Activated CD4-positive, alpha-beta memory T cell treated with anti-CD3 and anti-CD28 coated beads for 36 hours (primary cell): Measurements from ENCODE around the gene RNU5D-1. TPM values are rescaled to one million over a fixed set of nuclear protein-coding genes. Genes with fewer than 3 reads are reported as not detected.
A peak's percentile ranks its signal among the peaks of the same experiment; 100 is the strongest.

Source experiments
- CTCF ChIA-PET: fragments of 350-600 bp; sonication (Branson Sonifier 250); formaldehyde crosslinking; loops from one replicate; lab custom pipeline; 2021; ENCODE audit warnings: antibody characterized with exemption, inconsistent platforms; lab: Charles Lee
- POLR2A ChIA-PET: fragments of 350-600 bp; sonication (Branson Sonifier 250); formaldehyde crosslinking; loops from one replicate; lab custom pipeline; 2021; ENCODE audit warnings: antibody characterized with exemption; lab: Charles Lee
- DNase-seq: peaks from one replicate; pipeline ENCODE4 v3.0.0-alpha.2; 2020
- H3K27ac Mint-ChIP-seq: one replicate; pipeline ENCODE4 v1.8.0; 2021; ENCODE audit warnings: mixed read lengths
- H3K27me3 Mint-ChIP-seq: one replicate; pipeline ENCODE4 v1.8.0; 2021; ENCODE audit warnings: mixed read lengths
- H3K36me3 Mint-ChIP-seq: one replicate; pipeline ENCODE4 v1.8.0; 2021; ENCODE audit warnings: mixed read lengths
- H3K4me1 Mint-ChIP-seq: one replicate; pipeline ENCODE4 v1.8.0; 2021; ENCODE audit warnings: low read depth, mixed read lengths
- H3K4me3 Mint-ChIP-seq: one replicate; pipeline ENCODE4 v1.8.0; 2021; ENCODE audit warnings: mild to moderate bottlenecking, mixed read lengths
- H3K9me3 Mint-ChIP-seq: one replicate; pipeline ENCODE4 v1.8.0; 2021; ENCODE audit warnings: mixed read lengths
- intact Hi-C: fragments of 100-400 bp; cut with micrococcal nuclease; formaldehyde crosslinking; loops from one replicate; pipeline ENCODE4 v1.15.1; 2023
- total RNA-seq, 2 experiments: library from RNA; stranded (reverse); gene quantifications; one replicate each; pipeline ENCODE4 v1.2.3, GENCODE V29; 2021

RNU5D-1 gene
- total RNA-seq, 2 experiments from 2014 or later: not detected

DNA sequence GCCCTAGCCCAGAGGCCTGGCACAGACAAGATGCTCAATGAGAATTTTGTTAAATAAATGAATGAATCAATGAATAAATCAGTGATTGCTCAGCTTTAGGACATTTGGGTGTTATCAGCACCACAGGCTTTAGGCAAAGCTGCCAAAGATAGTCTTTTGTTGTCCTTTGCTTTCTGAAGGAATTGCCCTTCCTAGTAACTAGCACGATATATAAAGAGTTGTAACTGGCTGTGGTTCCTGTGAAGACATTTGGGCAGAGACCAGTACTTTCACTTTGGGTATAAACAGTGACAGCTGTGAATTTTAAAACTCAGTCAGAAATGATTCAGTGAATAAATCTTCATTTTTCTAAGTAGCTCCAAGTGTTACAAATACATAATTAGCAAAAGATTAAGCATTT is 13.3 kb downstream of the RNU5D-1 start:
- no peak for DNase-seq
- intact Hi-C loops: loop anchor here (5.0 kb wide), 1 partner anchor 45 kb away; the partner anchor contains the start of genes ARMH1 and TMEM53
- ChIA-PET POLR2A (interaction anchor here (1.3 to 7.7 kb wide), 3 partner anchors 14 to 102 kb away, joined by 4 to 461 read pairs (median 7); partner anchors contain the start of gene RNU5D-1), CTCF (interaction anchor here (1.1 to 6.1 kb wide), 6 partner anchors 8 to 293 kb away, joined by 3 to 65 read pairs (median 4); partner anchors contain the start of genes ARMH1, HECTD3, RNU5D-1 and TMEM53)
- H3K27me3 Mint-ChIP-seq: peaks cover 4% of the 10 kb centered on the region
- H3K9me3 Mint-ChIP-seq: peaks cover 3% of the 10 kb centered on the region
- H3K36me3 Mint-ChIP-seq: peaks cover 3% of the 10 kb centered on the region
- peaks cover 68% of the 10 kb centered on the region for H3K4me1 Mint-ChIP-seq
- no peak overlapping the region for H3K4me3 Mint-ChIP-seq
- H3K27ac Mint-ChIP-seq: peak overlapping the region; percentile 18

DNA sequence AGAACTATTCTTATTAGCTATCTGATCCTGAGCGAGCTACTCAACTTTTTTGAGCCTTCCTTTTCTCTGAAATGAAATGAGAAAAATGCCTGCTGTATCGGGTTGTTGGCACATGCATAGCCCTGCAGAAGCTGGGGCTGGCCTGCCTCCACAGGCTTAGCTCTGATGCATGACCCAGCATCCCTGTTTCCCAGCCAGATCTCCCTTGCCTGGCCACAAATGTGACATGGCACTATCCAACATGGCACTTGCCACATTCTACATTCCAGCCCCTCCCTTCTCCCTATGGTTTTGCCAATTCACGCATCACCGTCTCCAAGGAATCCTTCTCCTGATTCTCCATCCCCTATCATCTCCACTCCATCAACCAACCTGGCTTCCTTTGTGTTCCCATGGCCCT is 13.8 kb downstream of the RNU5D-1 start:
- ChIA-PET POLR2A (interaction anchor here (1.3 to 7.7 kb wide), 2 partner anchors 15 to 23 kb away, joined by 4 to 461 read pairs; partner anchors contain the start of gene RNU5D-1), CTCF (interaction anchor here (0.7 to 6.1 kb wide), 7 partner anchors 8 to 96 kb away, joined by 3 to 65 read pairs (median 5); partner anchors contain the start of genes ARMH1, RNU5D-1 and TMEM53)
- H3K36me3 Mint-ChIP-seq: peaks cover 3% of the 10 kb centered on the region
- no peak overlapping the region for H3K4me3 Mint-ChIP-seq
- H3K4me1 Mint-ChIP-seq: peaks cover 67% of the 10 kb centered on the region
- no peak for DNase-seq
- H3K27ac Mint-ChIP-seq: no peak overlapping the region
- intact Hi-C loops: loop anchor here (5.0 kb wide), 1 partner anchor 45 kb away; the partner anchor contains the start of genes ARMH1 and TMEM53
- peaks cover 4% of the 10 kb centered on the region for H3K27me3 Mint-ChIP-seq
- H3K9me3 Mint-ChIP-seq: peaks cover 3% of the 10 kb centered on the region

DNA sequence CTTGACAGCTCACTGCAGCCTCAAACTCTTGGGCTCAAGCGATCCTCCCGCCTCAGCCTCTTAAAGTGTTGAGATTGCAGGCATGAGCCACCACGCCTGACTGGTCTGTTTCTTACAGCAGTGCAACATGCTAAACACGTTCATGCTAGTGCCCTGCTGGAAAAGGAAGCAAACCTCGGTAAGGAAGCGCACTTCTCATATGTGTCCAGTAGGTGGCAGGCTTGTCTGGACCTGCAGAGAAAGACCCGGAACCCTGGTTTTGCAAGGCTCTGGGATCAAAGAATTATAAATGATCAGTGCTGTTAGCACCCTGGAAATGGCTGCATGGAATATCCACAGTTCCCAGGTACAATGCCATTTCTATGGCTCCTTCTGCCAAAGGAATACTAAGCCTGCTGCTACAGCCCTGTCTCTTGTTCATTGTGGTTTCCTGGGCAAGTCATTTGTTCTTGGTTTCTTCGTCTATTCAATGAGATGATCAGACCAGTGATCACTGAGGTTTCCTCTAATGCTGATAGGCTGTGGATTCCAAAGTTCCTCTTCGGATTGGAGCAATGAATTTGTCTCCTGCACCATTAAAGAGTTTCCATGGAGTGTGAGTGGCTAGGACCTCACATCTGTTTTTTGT is 15.9 kb downstream of the RNU5D-1 start:
- Mint-ChIP-seq H3K27me3 (no peaks in the 10 kb centered on the region), H3K36me3 (no peaks in the 10 kb centered on the region), H3K9me3 (no peaks in the 10 kb centered on the region), H3K4me1 (peaks cover 46% of the 10 kb centered on the region), H3K4me3 (peak overlapping the region; percentile 37), H3K27ac (no peak overlapping the region)
- ChIA-PET CTCF (interaction anchor here (0.6 to 2.9 kb wide), 10 partner anchors 9 to 969 kb away, joined by 3 to 9 read pairs (median 4); partner anchors contain the start of gene RNU5D-1), POLR2A (interaction anchor here (1.0 to 1.2 kb wide), 2 partner anchors 15 to 106 kb away, joined by 3 read pairs; no protein-coding TSS in a partner anchor)
- intact Hi-C loops: loop anchor here (2.0 to 5.0 kb wide), 2 partner anchors 16 to 43 kb away; partner anchors contain the start of genes ARMH1, RNU5D-1 and TMEM53
- peak; percentile 78 for DNase-seq

GRCh38 chr1:44714532-44714931 is 16.4 kb downstream of the RNU5D-1 start:
- peaks cover 43% of the 10 kb centered on the region for H3K4me1 Mint-ChIP-seq
- DNase-seq: no peak
- H3K27ac Mint-ChIP-seq: no peak overlapping the region
- no peaks in the 10 kb centered on the region for H3K36me3 Mint-ChIP-seq
- ChIA-PET POLR2A (interaction anchor here (0.6 to 1.2 kb wide), 3 partner anchors 16 to 204 kb away, joined by 3 read pairs; no protein-coding TSS in a partner anchor), CTCF (interaction anchor here (0.6 to 2.9 kb wide), 10 partner anchors 10 to 970 kb away, joined by 3 to 9 read pairs (median 3); no protein-coding TSS in a partner anchor)
- no peaks in the 10 kb centered on the region for H3K27me3 Mint-ChIP-seq
- H3K4me3 Mint-ChIP-seq: no peak overlapping the region
- H3K9me3 Mint-ChIP-seq: no peaks in the 10 kb centered on the region
- intact Hi-C loops: loop anchor here (2.0 kb wide), 1 partner anchor 16 kb away; the partner anchor contains the start of gene RNU5D-1

GRCh38 chr1:44713321-44713781 is 17.6 kb downstream of the RNU5D-1 start:
- no peaks in the 10 kb centered on the region for H3K27me3 Mint-ChIP-seq
- no peaks in the 10 kb centered on the region for H3K36me3 Mint-ChIP-seq
- H3K4me1 Mint-ChIP-seq: peaks cover 39% of the 10 kb centered on the region
- no peaks in the 10 kb centered on the region for H3K9me3 Mint-ChIP-seq
- ChIA-PET POLR2A (interaction anchor here (0.9 to 1.7 kb wide), 2 partner anchors 8 to 106 kb away, joined by 4 to 12 read pairs; no protein-coding TSS in a partner anchor), CTCF (interaction anchor here (1.5 kb wide), 1 partner anchor 14 kb away, joined by 7 read pairs; no protein-coding TSS in a partner anchor)
- intact Hi-C loops: no loop called here
- DNase-seq: no peak
- H3K27ac Mint-ChIP-seq: no peak overlapping the region
- no peak overlapping the region for H3K4me3 Mint-ChIP-seq

DNA sequence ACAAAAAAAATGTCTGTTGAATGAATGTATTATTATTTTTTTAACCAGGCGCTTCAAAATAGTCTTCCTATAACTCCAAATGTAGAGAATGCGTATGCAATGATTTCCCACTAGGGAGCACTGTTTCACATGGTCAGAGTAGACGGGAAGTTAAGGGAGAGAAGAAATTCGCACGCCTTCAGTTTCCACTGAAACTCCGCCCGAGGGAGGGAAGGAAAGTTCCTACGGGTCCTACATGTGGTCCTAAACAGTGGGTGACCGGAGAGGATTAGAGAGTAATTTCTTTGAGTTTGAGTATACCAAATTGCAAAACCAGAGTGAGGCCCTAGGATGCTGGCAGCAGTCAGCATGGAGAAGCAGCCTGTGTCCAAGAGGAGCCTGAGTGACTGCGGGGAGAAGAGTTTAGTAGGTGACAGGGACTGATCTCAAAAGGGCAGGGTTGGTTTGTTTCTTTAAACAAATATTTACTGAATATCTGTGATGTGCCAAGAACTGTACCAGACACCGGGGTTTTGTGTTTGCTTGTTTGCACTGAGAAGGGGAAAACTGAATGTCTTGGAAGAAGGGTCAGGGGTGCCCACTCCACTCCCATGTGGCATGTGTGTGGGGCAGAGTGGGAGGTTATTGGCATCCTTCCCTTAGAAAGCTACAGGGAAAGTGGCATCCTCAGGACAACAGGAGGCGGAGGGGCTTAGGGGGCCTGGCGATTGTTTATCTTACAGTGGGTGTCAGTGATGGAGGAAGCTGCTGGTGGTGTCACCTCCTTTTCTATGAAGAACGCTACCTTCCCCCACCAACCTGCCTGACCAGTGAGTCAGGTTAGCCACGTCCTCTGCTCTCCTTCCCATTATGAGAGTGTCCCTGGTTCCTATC is 22.8 kb downstream of the RNU5D-1 start:
- ChIA-PET POLR2A (no interaction called here), CTCF (interaction anchor here (0.7 to 1.9 kb wide), 5 partner anchors 9 to 56 kb away, joined by 3 to 6 read pairs (median 4); no protein-coding TSS in a partner anchor)
- DNase-seq: peak; percentile 39

DNA sequence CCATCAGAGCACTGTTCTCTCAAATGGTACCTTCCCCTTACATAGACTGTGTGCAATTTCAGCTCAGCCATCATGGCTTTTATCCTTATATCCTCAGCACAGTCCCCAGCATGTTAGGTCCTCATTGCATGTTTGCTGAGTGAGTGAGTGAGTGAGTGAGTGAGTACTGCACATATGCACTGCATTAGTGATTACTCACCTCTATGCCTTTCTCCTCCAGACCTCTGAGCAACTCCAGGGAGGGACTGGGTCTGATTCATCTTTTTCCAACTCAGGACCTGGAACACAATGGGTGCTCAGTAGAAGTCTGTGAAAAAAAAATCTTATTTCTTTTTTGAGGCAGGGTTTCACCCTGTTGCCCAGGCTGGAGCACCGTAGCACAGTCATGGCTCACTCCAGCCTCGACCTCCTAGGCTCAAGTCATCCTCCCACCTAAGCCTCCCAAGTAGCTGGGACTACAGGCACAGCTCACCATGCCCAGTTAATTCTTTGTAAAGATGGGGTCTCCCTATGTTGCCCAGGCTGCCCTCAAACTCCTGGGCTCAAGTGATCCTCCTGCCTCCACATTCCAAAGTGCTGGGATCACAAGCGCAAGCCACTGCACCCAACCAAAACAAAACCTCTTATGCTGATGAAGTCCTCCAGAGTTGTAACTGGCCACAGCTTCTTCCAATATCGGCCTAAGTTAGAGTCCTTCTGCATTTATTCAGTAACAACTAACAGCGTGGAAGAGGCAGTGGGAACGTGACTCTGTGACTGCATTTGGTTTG is 23.7 kb downstream of the RNU5D-1 start:
- Mint-ChIP-seq H3K27me3 (no peaks in the 10 kb centered on the region), H3K36me3 (no peaks in the 10 kb centered on the region), H3K4me3 (no peak overlapping the region), H3K9me3 (no peaks in the 10 kb centered on the region), H3K4me1 (peaks cover 15% of the 10 kb centered on the region), H3K27ac (no peak overlapping the region)
- intact Hi-C loops: no loop called here
- ChIA-PET POLR2A (interaction anchor here (0.8 kb wide), 1 partner anchor 23 kb away, joined by 3 read pairs; no protein-coding TSS in a partner anchor), CTCF (interaction anchor here (0.6 to 2.1 kb wide), 3 partner anchors 10 to 76 kb away, joined by 3 to 6 read pairs (median 4); no protein-coding TSS in a partner anchor)
- no peak for DNase-seq

More for the DNA sequence above, 22.8 kb downstream of the RNU5D-1 start:
- Mint-ChIP-seq H3K9me3 (no peaks in the 10 kb centered on the region), H3K27me3 (no peaks in the 10 kb centered on the region), H3K27ac (peak overlapping the region; percentile 1), H3K4me3 (peak overlapping the region; percentile 23), H3K4me1 (peaks cover 15% of the 10 kb centered on the region), H3K36me3 (no peaks in the 10 kb centered on the region)
- intact Hi-C loops: no loop called here

- ChIA-PET POLR2A (interaction anchor here (1.1 kb wide), 1 partner anchor 16 kb away, joined by 3 read pairs; no protein-coding TSS in a partner anchor), CTCF (interaction anchor here (0.9 to 2.1 kb wide), 2 partner anchors 10 to 54 kb away, joined by 4 read pairs; no protein-coding TSS in a partner anchor)
- Mint-ChIP-seq H3K9me3 (no peaks in the 10 kb centered on the region), H3K27me3 (no peaks in the 10 kb centered on the region), H3K4me3 (no peak overlapping the region), H3K36me3 (no peaks in the 10 kb centered on the region), H3K4me1 (peaks cover 15% of the 10 kb centered on the region), H3K27ac (no peak overlapping the region)
- no peak for DNase-seq
- intact Hi-C loops: no loop called here
Observed at GRCh38 chr1:44705938-44706337, 25.0 kb downstream of the RNU5D-1 start.

DNA sequence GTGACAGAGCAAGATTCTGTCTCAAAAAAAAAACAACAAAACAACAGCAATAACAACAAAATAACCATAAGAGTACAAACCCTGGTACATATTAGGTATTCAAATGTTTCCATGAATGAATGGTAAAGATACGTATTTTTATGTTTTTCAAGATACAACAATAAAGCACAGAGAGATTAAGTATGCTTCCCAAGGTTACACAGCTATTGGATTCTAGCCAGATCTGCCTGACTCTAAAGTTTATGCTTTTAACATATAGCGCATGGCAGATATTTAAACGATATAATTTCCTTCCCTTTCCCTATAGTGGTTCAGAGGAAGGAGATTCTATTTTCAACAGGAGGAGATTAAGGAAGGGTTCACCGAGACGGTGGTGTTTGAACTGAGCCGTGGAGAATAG is 25.5 kb downstream of the RNU5D-1 start:
- Mint-ChIP-seq H3K27ac (no peak overlapping the region), H3K27me3 (no peaks in the 10 kb centered on the region), H3K9me3 (no peaks in the 10 kb centered on the region), H3K4me1 (peaks cover 15% of the 10 kb centered on the region), H3K36me3 (no peaks in the 10 kb centered on the region), H3K4me3 (no peak overlapping the region)
- intact Hi-C loops: no loop called here
- ChIA-PET CTCF (interaction anchor here (2.1 to 2.6 kb wide), 2 partner anchors 10 to 53 kb away, joined by 4 to 9 read pairs; no protein-coding TSS in a partner anchor), POLR2A (interaction anchor here (1.1 kb wide), 1 partner anchor 17 kb away, joined by 3 read pairs; no protein-coding TSS in a partner anchor)
- no peak for DNase-seq

DNA sequence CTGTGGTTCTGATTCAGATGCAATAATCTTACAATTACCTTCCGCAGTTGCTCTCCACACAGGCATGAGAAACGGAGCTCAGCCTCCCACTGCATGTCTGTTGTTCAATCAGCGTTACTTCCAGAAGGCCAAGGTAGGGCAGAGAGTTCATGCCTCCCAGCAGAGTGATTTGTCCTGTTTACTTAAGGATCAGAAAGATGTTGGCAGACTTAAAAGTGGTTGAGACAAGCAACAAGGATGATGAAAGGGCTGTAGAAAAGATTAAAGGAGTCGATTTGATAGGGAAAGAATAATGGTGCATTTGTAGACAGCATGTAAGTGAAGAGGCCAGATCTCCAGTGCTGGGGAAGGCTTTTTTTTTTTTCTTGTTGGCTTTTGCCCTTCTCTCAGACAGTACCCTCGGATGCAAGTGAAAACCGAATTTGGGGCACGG is 29.8 kb downstream of the RNU5D-1 start:
- Mint-ChIP-seq H3K36me3 (no peaks in the 10 kb centered on the region), H3K4me3 (no peak overlapping the region), H3K27ac (no peak overlapping the region), H3K4me1 (peaks cover 11% of the 10 kb centered on the region), H3K9me3 (no peaks in the 10 kb centered on the region), H3K27me3 (no peaks in the 10 kb centered on the region)
- intact Hi-C loops: no loop called here
- ChIA-PET CTCF (interaction anchor here (1.0 kb wide), 1 partner anchor 13 kb away, joined by 3 read pairs; no protein-coding TSS in a partner anchor), POLR2A (interaction anchor here (1.0 kb wide), 1 partner anchor 20 kb away, joined by 3 read pairs; no protein-coding TSS in a partner anchor)
- no peak for DNase-seq
